DND-41 (cell line): Measurements from ENCODE around the gene SH3BP1.
A peak's percentile ranks its signal among the peaks of the same experiment; 100 is the strongest.

Experiments used
- ATAC-seq: fragments of 200-7000 bp; cut with Tn5 transposase; 3 replicates; pipeline ENCODE4 v1.9.1; 2021; ENCODE audit warnings: low read depth; ENCODE audit not compliant: insufficient read depth
- DNase-seq: peaks from one replicate; pipeline ENCODE4 v3.0.0-alpha.2; 2020
- H2AFZ ChIP-seq: 2 replicates; pipeline ENCODE4 v1.6.0; 2012; ENCODE audit warnings: low read depth, low read length
- H3K27ac ChIP-seq: 2 replicates; pipeline ENCODE4 v1.5.1; 2012; ENCODE audit warnings: low read length, inconsistent platforms
- H3K27me3 ChIP-seq: fragments of 200-600 bp; sonication (generic); 2 replicates; pipeline ENCODE4 v1.6.0; 2012; ENCODE audit warnings: low read length, mild to moderate bottlenecking, inconsistent platforms; ENCODE audit not compliant: insufficient read depth, poor library complexity
- H3K36me3 ChIP-seq: 2 replicates; pipeline ENCODE4 v1.5.1; 2012; ENCODE audit warnings: low read length, inconsistent platforms; ENCODE audit not compliant: insufficient read depth
- H3K4me1 ChIP-seq: 2 replicates; pipeline ENCODE4 v1.5.1; 2012; ENCODE audit warnings: mild to moderate bottlenecking, low read length; ENCODE audit not compliant: insufficient read depth
- H3K4me2 ChIP-seq: 2 replicates; pipeline ENCODE4 v1.6.0; 2012; ENCODE audit warnings: mild to moderate bottlenecking, moderate library complexity, low read length, inconsistent platforms; ENCODE audit not compliant: insufficient read depth
- H3K4me3 ChIP-seq, 2 experiments: fragments of 200-600 bp in 1 of 2; shearing (Covaris generic) in 1 of 2; 2 replicates each; pipeline ENCODE4 v1.5.1; 2012 to 2016; ENCODE audit warnings: inconsistent platforms in 2 of 2, low read length in 2 of 2, mild to moderate bottlenecking in 2 of 2, low read depth in 1 of 2, moderate library complexity in 1 of 2
- H3K79me2 ChIP-seq: 2 replicates; pipeline ENCODE4 v1.6.0; 2012; ENCODE audit warnings: low read length, inconsistent platforms; ENCODE audit not compliant: insufficient read depth
- H3K9ac ChIP-seq: 2 replicates; pipeline ENCODE4 v1.6.0; 2012; ENCODE audit warnings: low read depth, mild to moderate bottlenecking, inconsistent platforms, low read length, moderate library complexity
- H3K9me3 ChIP-seq: 2 replicates; pipeline ENCODE4 v1.5.1; 2012; ENCODE audit warnings: low read length, moderate library complexity, mild to moderate bottlenecking, inconsistent platforms; ENCODE audit not compliant: insufficient read depth, severe bottlenecking
- H4K20me1 ChIP-seq: 2 replicates; pipeline ENCODE4 v1.6.0; 2012; ENCODE audit warnings: low read length; ENCODE audit not compliant: insufficient read depth
- EZH2 ChIP-seq: IDR thresholded peaks from 3 replicates; pipeline ENCODE4 v1.6.1; 2012; ENCODE audit warnings: borderline replicate concordance, low read depth, mild to moderate bottlenecking, moderate library complexity, low read length, inconsistent platforms; ENCODE audit not compliant: severe bottlenecking
- TF ChIP-seq, protein P1 (sequence below): IDR thresholded peaks from 2 replicates; pipeline ENCODE4 v1.5.1; 2012; ENCODE audit warnings: borderline replicate concordance, low read length, moderate library complexity, mild to moderate bottlenecking; ENCODE audit not compliant: poor library complexity, severe bottlenecking; ENCODE audit errors: extremely low read depth

SH3BP1 gene

DNA sequence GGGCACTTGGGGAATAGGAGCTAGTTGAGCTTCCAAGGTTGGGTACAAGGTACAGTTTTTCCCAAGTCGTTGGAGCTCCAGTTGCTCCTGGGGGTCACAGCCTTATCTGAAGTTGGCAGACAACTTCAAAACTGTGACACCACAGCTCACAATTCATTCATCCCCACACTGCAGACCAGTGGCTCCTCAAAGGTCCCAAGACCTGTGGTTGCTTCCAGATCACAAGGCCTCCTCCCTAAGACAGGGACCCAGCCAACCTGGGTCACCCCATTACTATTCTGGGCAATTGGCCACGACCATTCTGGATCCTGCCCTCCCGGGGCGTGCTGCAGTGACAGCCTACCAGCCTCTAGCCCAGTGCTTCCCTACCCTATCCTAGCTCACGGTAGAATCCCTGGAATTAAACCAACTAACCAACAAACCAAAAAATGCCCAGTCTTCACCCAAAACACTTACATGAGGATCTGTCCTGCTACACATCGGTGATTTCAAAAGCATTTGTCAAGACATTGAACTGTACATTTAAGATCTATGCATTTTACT lies 18.2 kb downstream of the SH3BP1 start:
- DNase-seq: no peak
- Histone ChIP-seq H3K79me2 (peaks cover 46% of the 10 kb centered on the region), H3K9ac (peak overlapping the region; percentile 92)

DNA sequence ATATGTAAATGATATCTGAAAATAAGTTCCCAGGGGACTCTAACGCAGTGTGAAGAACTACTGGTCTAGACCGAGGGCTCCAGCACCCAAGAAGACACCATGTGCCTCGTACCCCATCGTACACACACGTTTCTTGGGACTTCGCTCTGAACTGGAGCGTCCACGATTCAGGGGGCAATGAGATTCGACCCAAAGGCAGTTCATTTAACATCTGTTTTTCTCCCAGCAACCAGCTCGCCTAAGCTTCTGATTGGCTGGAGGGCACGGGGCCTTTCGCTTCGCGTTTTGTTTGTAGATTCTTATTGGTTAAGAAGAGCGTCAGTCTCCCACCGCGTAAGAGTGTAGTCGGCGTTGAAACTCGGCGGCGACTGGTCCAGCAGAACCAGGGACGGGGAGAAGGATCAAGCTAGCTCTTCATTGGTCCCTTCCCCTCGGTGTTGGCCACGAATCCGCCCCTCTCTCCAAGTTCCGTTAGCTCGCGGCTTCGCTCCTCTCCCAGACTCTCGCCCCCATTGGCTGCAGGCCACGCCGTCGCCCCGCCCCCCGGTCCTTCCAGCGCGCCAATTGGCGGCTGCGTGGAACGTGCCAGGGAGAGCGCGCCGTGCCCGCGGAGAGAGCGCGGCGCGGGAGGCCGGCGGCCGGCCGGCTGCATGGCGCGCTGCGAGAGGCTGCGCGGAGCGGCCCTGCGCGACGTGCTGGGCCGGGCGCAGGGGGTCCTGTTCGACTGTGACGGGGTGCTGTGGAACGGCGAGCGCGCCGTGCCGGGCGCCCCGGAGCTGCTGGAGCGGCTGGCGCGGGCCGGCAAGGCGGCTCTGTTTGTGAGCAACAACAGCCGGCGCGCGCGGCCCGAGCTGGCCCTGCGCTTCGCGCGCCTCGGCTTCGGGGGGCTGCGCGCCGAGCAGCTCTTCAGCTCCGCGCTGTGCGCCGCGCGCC lies 18.9 kb downstream of the SH3BP1 start, which contains the start of gene PDXP:
PDXP (plus strand) TSS at position 591 of the 933 bp plus-strand sequence; CDS start at position 651, 60 bp downstream.
- peak; percentile 98 for ATAC-seq
- Histone ChIP-seq H2AFZ (peak within 1 kb of the TSS; percentile 95), H3K27me3 (no peaks in the 10 kb centered on the region), H3K79me2 (peaks cover 53% of the 10 kb centered on the region), H3K9me3 (no peaks in the 10 kb centered on the region), H3K4me1 (peaks cover 43% of the 10 kb centered on the region), H3K9ac (peak within 1 kb of the TSS; percentile 92), H4K20me1 (peaks cover 39% of the 10 kb centered on the region), H3K36me3 (peaks cover 33% of the 10 kb centered on the region), H3K4me3 (peak within 1 kb of the TSS; percentile 57 to 99), H3K27ac (peak within 1 kb of the TSS; percentile 93), H3K4me2 (peak within 1 kb of the TSS; percentile 97)
- DNase-seq: peak; percentile 99
- TF ChIP-seq EZH2: no peak
- TF ChIP-seq, protein P1, sequence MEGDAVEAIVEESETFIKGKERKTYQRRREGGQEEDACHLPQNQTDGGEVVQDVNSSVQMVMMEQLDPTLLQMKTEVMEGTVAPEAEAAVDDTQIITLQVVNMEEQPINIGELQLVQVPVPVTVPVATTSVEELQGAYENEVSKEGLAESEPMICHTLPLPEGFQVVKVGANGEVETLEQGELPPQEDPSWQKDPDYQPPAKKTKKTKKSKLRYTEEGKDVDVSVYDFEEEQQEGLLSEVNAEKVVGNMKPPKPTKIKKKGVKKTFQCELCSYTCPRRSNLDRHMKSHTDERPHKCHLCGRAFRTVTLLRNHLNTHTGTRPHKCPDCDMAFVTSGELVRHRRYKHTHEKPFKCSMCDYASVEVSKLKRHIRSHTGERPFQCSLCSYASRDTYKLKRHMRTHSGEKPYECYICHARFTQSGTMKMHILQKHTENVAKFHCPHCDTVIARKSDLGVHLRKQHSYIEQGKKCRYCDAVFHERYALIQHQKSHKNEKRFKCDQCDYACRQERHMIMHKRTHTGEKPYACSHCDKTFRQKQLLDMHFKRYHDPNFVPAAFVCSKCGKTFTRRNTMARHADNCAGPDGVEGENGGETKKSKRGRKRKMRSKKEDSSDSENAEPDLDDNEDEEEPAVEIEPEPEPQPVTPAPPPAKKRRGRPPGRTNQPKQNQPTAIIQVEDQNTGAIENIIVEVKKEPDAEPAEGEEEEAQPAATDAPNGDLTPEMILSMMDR: no peak

More for the DNA sequence above, 18.2 kb downstream of the SH3BP1 start:
- Histone ChIP-seq H3K36me3 (peaks cover 31% of the 10 kb centered on the region), H3K27ac (peak overlapping the region; percentile 93), H2AFZ (peak overlapping the region; percentile 95), H3K27me3 (no peaks in the 10 kb centered on the region), H3K4me3 (peak overlapping the region; percentile 30 to 99), H3K4me1 (peaks cover 42% of the 10 kb centered on the region), H4K20me1 (peaks cover 36% of the 10 kb centered on the region), H3K4me2 (peak overlapping the region; percentile 87), H3K9me3 (no peaks in the 10 kb centered on the region)
- ATAC-seq: no peak
- no peak for TF ChIP-seq EZH2
- TF ChIP-seq, protein P1: no peak

DNA sequence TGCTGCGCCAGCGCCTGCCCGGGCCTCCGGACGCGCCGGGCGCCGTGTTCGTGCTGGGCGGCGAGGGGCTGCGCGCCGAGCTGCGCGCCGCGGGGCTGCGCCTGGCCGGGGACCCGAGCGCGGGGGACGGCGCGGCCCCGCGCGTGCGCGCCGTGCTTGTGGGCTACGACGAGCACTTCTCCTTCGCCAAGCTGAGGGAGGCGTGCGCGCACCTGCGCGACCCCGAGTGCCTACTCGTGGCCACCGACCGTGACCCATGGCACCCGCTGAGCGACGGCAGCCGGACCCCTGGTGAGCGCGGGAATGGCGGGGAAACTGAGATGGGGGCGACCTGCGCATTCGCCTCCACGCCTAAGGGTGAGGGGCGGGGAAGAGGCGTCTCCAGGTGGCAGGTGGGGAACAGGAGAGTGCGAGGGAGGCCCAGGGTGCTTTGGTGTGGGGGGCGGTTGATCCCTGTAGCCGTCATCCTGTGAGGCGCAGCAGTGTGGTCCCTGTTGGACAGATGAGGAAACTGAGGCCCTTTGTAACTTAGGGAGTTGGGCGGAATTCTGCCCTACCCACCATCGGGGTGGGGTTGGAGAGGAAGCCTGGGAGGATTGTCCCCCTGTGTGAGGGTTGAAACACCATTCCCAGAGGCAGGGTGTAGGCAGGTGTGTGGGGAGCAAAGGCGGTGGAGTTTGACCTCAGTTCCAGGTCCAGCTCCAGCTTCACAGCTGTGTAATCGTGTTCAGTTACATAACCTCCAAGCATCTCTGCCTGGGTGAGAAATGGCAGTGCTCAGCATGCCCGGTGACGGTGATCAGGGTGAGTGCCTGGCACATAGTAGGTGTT lies 19.8 kb downstream of the SH3BP1 start:
- H3K4me2 ChIP-seq: peak overlapping the region; percentile 97
- peak; percentile 60 for DNase-seq
- no peaks in the 10 kb centered on the region for H3K27me3 ChIP-seq
- H3K4me3 ChIP-seq: peak overlapping the region; percentile 57 to 99
- TF ChIP-seq, protein P1: no peak
- no peak for TF ChIP-seq EZH2
- peaks cover 43% of the 10 kb centered on the region for H4K20me1 ChIP-seq
- peak overlapping the region; percentile 77 for H2AFZ ChIP-seq
- peaks cover 37% of the 10 kb centered on the region for H3K36me3 ChIP-seq
- H3K9me3 ChIP-seq: no peaks in the 10 kb centered on the region
- ATAC-seq: no peak
- H3K4me1 ChIP-seq: peaks cover 45% of the 10 kb centered on the region
- H3K9ac ChIP-seq: peak overlapping the region; percentile 92
- H3K79me2 ChIP-seq: peaks cover 62% of the 10 kb centered on the region
- peak overlapping the region; percentile 88 for H3K27ac ChIP-seq
